A549 (cell line): ENCODE results near the gene PHB1.

ENCODE experiments used
- CHD2 ChIP-seq: fragments of 150-350 bp; IDR thresholded peaks from 2 replicates; pipeline ENCODE4 v1.6.1; 2014; ENCODE audit warnings: low read length; ENCODE audit not compliant: partially characterized antibody
- JUNB ChIP-seq: fragments of >200 bp; sonication (Bioruptor Twin); formaldehyde crosslinking; IDR thresholded peaks from 2 replicates; pipeline ENCODE4 v1.6.1; 2016
- KDM1A ChIP-seq: fragments of 200-600 bp; sonication (generic); IDR thresholded peaks from 2 replicates; pipeline ENCODE4 v1.6.1; 2016; ENCODE audit warnings: low read depth, mild to moderate bottlenecking
- POLR2A ChIP-seq: IDR thresholded peaks from 2 replicates; pipeline ENCODE4 v1.6.1; 2012; ENCODE audit warnings: mild to moderate bottlenecking, low read length
- RCOR1 ChIP-seq: fragments of 150-350 bp; IDR thresholded peaks from 2 replicates; pipeline ENCODE4 v1.6.1; 2014; ENCODE audit warnings: antibody characterized with exemption, low read length, low read depth
- ZNF302 ChIP-seq: fragments of 250-450 bp; sonication (Bioruptor Pico); IDR thresholded peaks from 2 replicates; pipeline ENCODE4 v1.9.0; 2021; ENCODE audit warnings: inconsistent platforms, mild to moderate bottlenecking, moderate library complexity
- TF ChIP-seq, protein P1 (sequence below): fragments of >200 bp; sonication (Bioruptor Twin); formaldehyde crosslinking; IDR thresholded peaks from 3 replicates; pipeline ENCODE4 v1.5.1; 2016
- TF ChIP-seq, protein P2 (sequence below): IDR thresholded peaks from 2 replicates; pipeline ENCODE4 v1.6.1; 2012; ENCODE audit warnings: low read depth, borderline replicate concordance

DNA sequence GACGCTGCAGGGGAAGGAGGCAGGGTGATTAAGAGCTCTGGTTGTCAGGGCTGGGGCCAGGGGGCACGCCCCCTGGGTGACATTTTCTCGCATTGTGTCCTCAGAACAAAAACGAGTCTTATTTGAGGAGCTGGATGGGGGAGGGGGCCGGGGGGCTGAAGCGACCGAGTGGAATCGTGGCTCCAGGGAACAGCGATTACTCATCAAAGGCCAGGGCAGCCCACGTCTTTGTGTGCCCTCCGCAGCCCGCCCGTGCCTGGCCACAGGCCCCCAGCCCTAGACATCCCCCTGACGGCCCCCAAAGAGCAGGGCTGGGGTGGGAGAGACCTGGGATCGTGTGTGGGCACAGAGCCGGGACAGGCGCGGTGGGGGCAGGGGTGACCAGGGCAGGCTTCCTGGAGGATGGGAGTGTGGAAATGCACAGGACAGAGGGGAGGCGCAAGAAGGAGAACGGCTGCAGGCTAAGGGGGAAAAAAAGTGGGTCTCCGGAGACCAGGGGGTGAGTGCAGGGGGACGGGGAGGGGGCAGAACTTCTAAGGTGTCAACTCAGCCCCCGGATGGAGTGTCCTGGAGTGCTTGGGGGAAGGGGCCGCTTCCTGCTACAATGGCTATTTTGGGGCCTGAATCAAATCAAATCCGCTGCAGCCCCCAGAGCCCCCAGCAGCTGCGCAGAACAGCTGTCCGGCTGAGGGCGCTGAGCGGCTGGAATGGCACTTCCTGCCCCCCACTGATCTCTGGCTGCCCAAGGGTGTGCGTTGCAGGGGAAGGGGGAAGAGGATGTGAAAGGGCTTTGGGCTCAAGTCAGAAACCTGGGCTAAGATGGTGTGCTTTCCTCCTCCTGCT, 24.0 kb upstream of the PHB1 start:
- TF ChIP-seq ZNF302 (no peak), POLR2A (no peak), JUNB (no peak), CHD2 (no peak), RCOR1 (no peak), KDM1A (no peak)
- TF ChIP-seq, protein P1, sequence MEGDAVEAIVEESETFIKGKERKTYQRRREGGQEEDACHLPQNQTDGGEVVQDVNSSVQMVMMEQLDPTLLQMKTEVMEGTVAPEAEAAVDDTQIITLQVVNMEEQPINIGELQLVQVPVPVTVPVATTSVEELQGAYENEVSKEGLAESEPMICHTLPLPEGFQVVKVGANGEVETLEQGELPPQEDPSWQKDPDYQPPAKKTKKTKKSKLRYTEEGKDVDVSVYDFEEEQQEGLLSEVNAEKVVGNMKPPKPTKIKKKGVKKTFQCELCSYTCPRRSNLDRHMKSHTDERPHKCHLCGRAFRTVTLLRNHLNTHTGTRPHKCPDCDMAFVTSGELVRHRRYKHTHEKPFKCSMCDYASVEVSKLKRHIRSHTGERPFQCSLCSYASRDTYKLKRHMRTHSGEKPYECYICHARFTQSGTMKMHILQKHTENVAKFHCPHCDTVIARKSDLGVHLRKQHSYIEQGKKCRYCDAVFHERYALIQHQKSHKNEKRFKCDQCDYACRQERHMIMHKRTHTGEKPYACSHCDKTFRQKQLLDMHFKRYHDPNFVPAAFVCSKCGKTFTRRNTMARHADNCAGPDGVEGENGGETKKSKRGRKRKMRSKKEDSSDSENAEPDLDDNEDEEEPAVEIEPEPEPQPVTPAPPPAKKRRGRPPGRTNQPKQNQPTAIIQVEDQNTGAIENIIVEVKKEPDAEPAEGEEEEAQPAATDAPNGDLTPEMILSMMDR = no peak
- TF ChIP-seq, protein P2, sequence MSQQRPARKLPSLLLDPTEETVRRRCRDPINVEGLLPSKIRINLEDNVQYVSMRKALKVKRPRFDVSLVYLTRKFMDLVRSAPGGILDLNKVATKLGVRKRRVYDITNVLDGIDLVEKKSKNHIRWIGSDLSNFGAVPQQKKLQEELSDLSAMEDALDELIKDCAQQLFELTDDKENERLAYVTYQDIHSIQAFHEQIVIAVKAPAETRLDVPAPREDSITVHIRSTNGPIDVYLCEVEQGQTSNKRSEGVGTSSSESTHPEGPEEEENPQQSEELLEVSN = no peak
